Mesenchymal stem cell (in vitro differentiated cells and primary cell): ENCODE data around the gene CAMSAP2. TPM values are rescaled to one million over a fixed set of nuclear protein-coding genes. Genes with fewer than 3 reads are reported as not detected.

ENCODE experiments used
- DNase-seq: peaks from one replicate; pipeline ENCODE4 v3.0.0-alpha.2; 2013
- H2AFZ ChIP-seq: one replicate; pipeline ENCODE4 v1.6.1; 2013; ENCODE audit warnings: low read depth, mild to moderate bottlenecking, control low read depth, inconsistent platforms, low read length, moderate library complexity
- H2AK5ac ChIP-seq: 2 replicates; pipeline ENCODE4 v1.6.1; 2013; ENCODE audit warnings: low read length, moderate library complexity, mild to moderate bottlenecking, inconsistent platforms; ENCODE audit not compliant: severe bottlenecking
- H2BK120ac ChIP-seq: one replicate; pipeline ENCODE4 v1.6.1; 2013; ENCODE audit warnings: low read depth, mild to moderate bottlenecking, inconsistent platforms, low read length, moderate library complexity
- H2BK12ac ChIP-seq, 2 experiments: one replicate each; pipeline ENCODE4 v1.6.1; 2013; ENCODE audit warnings: inconsistent platforms in 2 of 2, low read length in 2 of 2, mild to moderate bottlenecking in 2 of 2, moderate library complexity in 2 of 2, control low read depth in 1 of 2
- H2BK15ac ChIP-seq: one replicate; pipeline ENCODE4 v1.6.1; 2013; ENCODE audit warnings: mild to moderate bottlenecking, low read depth, inconsistent platforms; ENCODE audit not compliant: poor library complexity, severe bottlenecking
- H2BK5ac ChIP-seq: 2 replicates; pipeline ENCODE4 v1.6.1; 2013; ENCODE audit warnings: low read depth, mild to moderate bottlenecking, low read length, control low read depth, inconsistent platforms; ENCODE audit not compliant: poor library complexity, severe bottlenecking
- H3K14ac ChIP-seq, 2 experiments: one replicate each; pipeline ENCODE4 v1.6.1; 2013; ENCODE audit warnings: inconsistent platforms in 2 of 2, low read length in 2 of 2, control low read depth in 1 of 2, mild to moderate bottlenecking in 1 of 2, moderate library complexity in 1 of 2
- H3K18ac ChIP-seq, 2 experiments: one replicate each; pipeline ENCODE4 v1.6.1; 2013; ENCODE audit warnings: inconsistent platforms in 2 of 2, low read length in 2 of 2, control low read depth in 1 of 2, low read depth in 1 of 2, mild to moderate bottlenecking in 1 of 2
- H3K23ac ChIP-seq, 2 experiments: one replicate each; pipeline ENCODE4 v1.6.1; 2013; ENCODE audit warnings: inconsistent platforms in 2 of 2, low read length in 2 of 2, mild to moderate bottlenecking in 2 of 2, moderate library complexity in 2 of 2, control low read depth in 1 of 2
- H3K27ac ChIP-seq: 2 replicates; pipeline ENCODE4 v1.5.1; 2013; ENCODE audit warnings: mild to moderate bottlenecking, moderate library complexity, low read length, control low read depth, inconsistent platforms; ENCODE audit not compliant: poor library complexity, severe bottlenecking
- H3K27me3 ChIP-seq, 2 experiments: 2 replicates each; pipeline versions ENCODE4 v1.6.1 to v1.7.0; 2013; ENCODE audit warnings: low read length in 2 of 2, mild to moderate bottlenecking in 2 of 2, moderate library complexity in 2 of 2, control low read depth in 1 of 2, inconsistent platforms in 1 of 2; ENCODE audit not compliant: control insufficient read depth in 1 of 2, insufficient read depth in 1 of 2
- H3K36me3 ChIP-seq, 2 experiments: 2 replicates each; pipeline versions ENCODE4 v1.6.1 to v1.7.0; 2013; ENCODE audit warnings: low read length in 2 of 2, control low read depth in 1 of 2, inconsistent platforms in 1 of 2, low read depth in 1 of 2, mild to moderate bottlenecking in 1 of 2; ENCODE audit not compliant: insufficient read depth in 2 of 2, control insufficient read depth in 1 of 2
- H3K4ac ChIP-seq, 2 experiments: one replicate each; pipeline ENCODE4 v1.6.1; 2013; ENCODE audit warnings: inconsistent platforms in 2 of 2, low read length in 2 of 2, mild to moderate bottlenecking in 2 of 2, moderate library complexity in 2 of 2, control low read depth in 1 of 2, low read depth in 1 of 2
- H3K4me1 ChIP-seq: 2 replicates; pipeline ENCODE4 v1.6.1; 2013; ENCODE audit warnings: low read depth, low read length, control low read depth; ENCODE audit not compliant: control insufficient read depth, insufficient read depth
- H3K4me2 ChIP-seq: 2 replicates; pipeline ENCODE4 v1.6.1; 2013; ENCODE audit warnings: low read length, mild to moderate bottlenecking, inconsistent platforms; ENCODE audit not compliant: poor library complexity, severe bottlenecking
- H3K4me3 ChIP-seq, 2 experiments: 2 replicates each; pipeline versions ENCODE4 v1.5.1 to v1.7.0; 2013; ENCODE audit warnings: low read length in 2 of 2, mild to moderate bottlenecking in 2 of 2, control low read depth in 1 of 2, low read depth in 1 of 2; ENCODE audit not compliant: insufficient read depth in 1 of 2
- H3K79me1 ChIP-seq: replicated peaks from 2 replicates; pipeline ENCODE4 v1.6.1; 2013; ENCODE audit warnings: mild to moderate bottlenecking, control low read depth, low read length, inconsistent platforms; ENCODE audit not compliant: poor library complexity, severe bottlenecking
- H3K9ac ChIP-seq: 2 replicates; pipeline ENCODE4 v1.7.0; 2013; ENCODE audit warnings: mild to moderate bottlenecking, low read length, moderate library complexity
- H3K9me3 ChIP-seq: 2 replicates; pipeline ENCODE4 v1.7.0; 2013; ENCODE audit warnings: mild to moderate bottlenecking, low read length; ENCODE audit not compliant: control insufficient read depth
- H4K8ac ChIP-seq: one replicate; pipeline ENCODE4 v1.6.1; 2013; ENCODE audit warnings: inconsistent platforms, mild to moderate bottlenecking, low read length, moderate library complexity
- H4K91ac ChIP-seq: one replicate; pipeline ENCODE4 v1.6.1; 2013; ENCODE audit warnings: mild to moderate bottlenecking, low read length, inconsistent platforms
- WGBS: methylation state at CpG from one replicate; pipeline ENCODE4 v1.1.7; 2013; ENCODE audit warnings: mixed read lengths; 5-methylcytosine and 5-hydroxymethylcytosine counted together
- polyA plus RNA-seq, 2 experiments: library from polyadenylated mRNA; stranded (reverse); fragments of 200-250 nt; gene quantifications; one replicate each; pipeline ENCODE4 v1.2.3, GENCODE V29; 2013

CAMSAP2 gene, protein sequence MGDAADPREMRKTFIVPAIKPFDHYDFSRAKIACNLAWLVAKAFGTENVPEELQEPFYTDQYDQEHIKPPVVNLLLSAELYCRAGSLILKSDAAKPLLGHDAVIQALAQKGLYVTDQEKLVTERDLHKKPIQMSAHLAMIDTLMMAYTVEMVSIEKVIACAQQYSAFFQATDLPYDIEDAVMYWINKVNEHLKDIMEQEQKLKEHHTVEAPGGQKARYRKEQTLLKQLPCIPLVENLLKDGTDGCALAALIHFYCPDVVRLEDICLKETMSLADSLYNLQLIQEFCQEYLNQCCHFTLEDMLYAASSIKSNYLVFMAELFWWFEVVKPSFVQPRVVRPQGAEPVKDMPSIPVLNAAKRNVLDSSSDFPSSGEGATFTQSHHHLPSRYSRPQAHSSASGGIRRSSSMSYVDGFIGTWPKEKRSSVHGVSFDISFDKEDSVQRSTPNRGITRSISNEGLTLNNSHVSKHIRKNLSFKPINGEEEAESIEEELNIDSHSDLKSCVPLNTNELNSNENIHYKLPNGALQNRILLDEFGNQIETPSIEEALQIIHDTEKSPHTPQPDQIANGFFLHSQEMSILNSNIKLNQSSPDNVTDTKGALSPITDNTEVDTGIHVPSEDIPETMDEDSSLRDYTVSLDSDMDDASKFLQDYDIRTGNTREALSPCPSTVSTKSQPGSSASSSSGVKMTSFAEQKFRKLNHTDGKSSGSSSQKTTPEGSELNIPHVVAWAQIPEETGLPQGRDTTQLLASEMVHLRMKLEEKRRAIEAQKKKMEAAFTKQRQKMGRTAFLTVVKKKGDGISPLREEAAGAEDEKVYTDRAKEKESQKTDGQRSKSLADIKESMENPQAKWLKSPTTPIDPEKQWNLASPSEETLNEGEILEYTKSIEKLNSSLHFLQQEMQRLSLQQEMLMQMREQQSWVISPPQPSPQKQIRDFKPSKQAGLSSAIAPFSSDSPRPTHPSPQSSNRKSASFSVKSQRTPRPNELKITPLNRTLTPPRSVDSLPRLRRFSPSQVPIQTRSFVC (N-terminal part only)
- 24.0 TPM for polyA plus RNA-seq (2013, experiment 1 of 2)
- polyA plus RNA-seq (2013, experiment 2 of 2): 23.8 TPM

DNA sequence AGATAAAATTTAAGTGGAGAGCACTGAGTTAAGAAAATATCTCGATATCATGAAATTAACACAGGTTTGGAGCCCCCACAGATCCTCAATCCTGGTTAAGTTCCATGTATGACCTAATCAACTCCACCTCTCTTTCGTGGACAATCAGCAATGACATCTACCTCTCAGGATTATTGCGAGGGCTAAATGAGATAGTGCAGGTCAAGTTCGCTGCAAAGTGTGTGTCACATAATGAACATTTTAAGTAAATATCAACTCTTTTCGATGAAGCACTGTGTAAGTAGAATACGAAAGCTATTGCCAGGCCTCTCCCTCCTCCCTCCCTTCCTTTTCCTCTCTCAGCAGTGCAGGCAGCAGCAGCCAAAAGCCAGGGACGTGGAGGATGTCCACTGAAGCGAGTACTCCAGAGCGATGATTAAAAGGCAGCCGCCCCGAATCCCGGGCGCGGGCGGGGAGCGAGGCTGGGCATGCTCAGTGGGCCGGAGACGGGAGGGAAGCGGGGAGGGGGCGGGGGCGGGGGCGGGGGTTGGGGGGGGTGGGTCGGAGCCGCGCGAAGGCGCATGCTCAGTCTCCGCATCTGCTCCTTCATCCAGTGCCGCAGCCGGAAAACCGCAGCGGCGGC is at the start of gene CAMSAP2:
TSS of gene CAMSAP2 (plus strand) at position 567 of the 622 bp plus-strand sequence. CDS start 935 bp downstream, outside the sequence.
- no peaks in the 10 kb centered on the region for H3K36me3 ChIP-seq
- no peaks in the 10 kb centered on the region for H3K27me3 ChIP-seq

DNA sequence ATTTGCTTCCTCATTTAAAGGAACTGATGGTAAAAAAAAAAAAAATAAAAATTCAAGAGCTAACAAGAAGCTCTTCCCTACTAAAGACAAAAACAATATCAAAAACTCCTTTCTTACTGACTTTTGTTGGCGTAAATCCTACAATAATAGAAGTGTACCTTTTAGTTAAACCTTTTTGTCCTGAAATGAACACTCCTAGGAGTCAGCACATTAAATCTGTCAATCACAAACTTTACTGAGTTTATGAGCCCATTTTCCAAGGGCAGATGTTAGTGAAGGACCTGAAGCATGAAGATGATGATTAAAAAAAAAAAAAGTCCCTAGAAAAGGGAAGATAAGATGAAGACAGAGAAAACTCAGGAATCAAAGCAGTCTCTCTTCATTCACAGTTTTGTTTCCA is 46.4 kb upstream of the CAMSAP2 start:
- no peak for DNase-seq
- Histone ChIP-seq H2AK5ac (no peak overlapping the region), H4K91ac (no peak overlapping the region), H3K27me3 (no peaks in the 10 kb centered on the region), H3K9ac (no peak overlapping the region), H4K8ac (no peak overlapping the region), H3K4ac (no peak overlapping the region), H3K4me1 (no peaks in the 10 kb centered on the region), H3K9me3 (no peaks in the 10 kb centered on the region), H3K4me2 (no peak overlapping the region), H3K36me3 (no peaks in the 10 kb centered on the region), H3K18ac (no peak overlapping the region), H2BK5ac (no peak overlapping the region), H3K4me3 (no peak overlapping the region), H2BK15ac (no peak overlapping the region), H3K14ac (no peak overlapping the region), H3K79me1 (no peaks in the 10 kb centered on the region), H3K23ac (no peak overlapping the region), H2BK12ac (no peak overlapping the region), H2AFZ (no peak overlapping the region), H2BK120ac (no peak overlapping the region), H3K27ac (no peak overlapping the region)
- 100% methylated on average over 1 of the region's 1 CpG for WGBS

More for the DNA sequence above, at the start of gene CAMSAP2:
- no peaks in the 10 kb centered on the region for H3K9me3 ChIP-seq
- H3K4me1 ChIP-seq: peaks cover 2% of the 10 kb centered on the region
- peak within 1 kb of the TSS; percentile 100 for H4K8ac ChIP-seq
- peak within 1 kb of the TSS; percentile 89 to 94 for H3K4me3 ChIP-seq
- H2BK120ac ChIP-seq: peak within 1 kb of the TSS; percentile 97
- H2AFZ ChIP-seq: peak within 1 kb of the TSS; percentile 90
- H2BK15ac ChIP-seq: peak within 1 kb of the TSS; percentile 86
- H2BK5ac ChIP-seq: peak within 1 kb of the TSS; percentile 100
- H3K79me1 ChIP-seq: no peaks in the 10 kb centered on the region
- peak within 1 kb of the TSS; percentile 100 for H4K91ac ChIP-seq
- peak within 1 kb of the TSS in 1 of 2 experiments; percentile 89 for H2BK12ac ChIP-seq
- peak within 1 kb of the TSS; percentile 97 to 100 for H3K18ac ChIP-seq
- 11% methylated on average over 8 of the region's 33 CpGs for WGBS
- H3K23ac ChIP-seq: peak within 1 kb of the TSS; percentile 85 to 100
- peak within 1 kb of the TSS; percentile 95 for H3K9ac ChIP-seq
- H3K4me2 ChIP-seq: peak within 1 kb of the TSS; percentile 63
- peak; percentile 92 for DNase-seq
- H3K4ac ChIP-seq: peak within 1 kb of the TSS; percentile 98 to 99
- peak within 1 kb of the TSS; percentile 82 to 99 for H3K14ac ChIP-seq
- H2AK5ac ChIP-seq: peak within 1 kb of the TSS; percentile 69
- H3K27ac ChIP-seq: peak within 1 kb of the TSS; percentile 100

DNA sequence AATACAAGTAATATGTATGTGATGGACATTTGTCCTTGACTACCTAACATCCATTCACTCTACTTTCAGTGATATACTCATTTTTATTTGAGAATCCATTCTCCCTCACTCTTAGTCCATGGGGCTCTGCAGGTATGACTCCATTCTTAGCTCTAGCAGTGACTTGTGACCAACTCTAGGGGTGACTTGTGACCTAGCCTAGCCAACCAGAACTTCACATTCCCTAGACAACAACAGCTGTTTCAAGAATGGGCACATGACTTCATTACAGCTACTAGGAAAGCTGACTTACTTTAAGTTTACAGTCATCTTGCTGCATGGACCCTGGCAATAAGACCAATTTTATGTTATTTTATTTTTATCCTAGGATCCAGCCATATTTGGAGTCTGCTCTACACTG is 45.4 kb upstream of the CAMSAP2 start:
- Histone ChIP-seq H2BK12ac (no peak overlapping the region), H2AFZ (no peak overlapping the region), H3K4me1 (no peaks in the 10 kb centered on the region), H2AK5ac (no peak overlapping the region), H4K8ac (no peak overlapping the region), H2BK5ac (no peak overlapping the region), H3K14ac (no peak overlapping the region), H3K27me3 (no peaks in the 10 kb centered on the region), H3K9me3 (no peaks in the 10 kb centered on the region), H3K4ac (no peak overlapping the region), H3K9ac (no peak overlapping the region), H2BK120ac (no peak overlapping the region), H3K36me3 (no peaks in the 10 kb centered on the region), H2BK15ac (no peak overlapping the region), H3K79me1 (no peaks in the 10 kb centered on the region), H3K18ac (no peak overlapping the region), H3K4me2 (no peak overlapping the region), H3K27ac (no peak overlapping the region), H3K4me3 (no peak overlapping the region), H4K91ac (no peak overlapping the region), H3K23ac (no peak overlapping the region)
- no peak for DNase-seq
